Endothelial cell of umbilical vein (primary cell): ENCODE measurements around the gene FAM53B. TPM values are rescaled to one million over a fixed set of nuclear protein-coding genes. Genes with fewer than 3 reads are reported as not detected.

Experiments
- BruUV-seq: library from RNA; stranded (reverse); fragments of 400-500 nt; replicated peaks from 2 replicates; lab custom pipeline; 2021; lab: Mats Ljungman, UMichigan
- CTCF ChIA-PET: fragments of 300-600, 350-600 bp; sonication (Branson Sonifier 250); formaldehyde crosslinking; loops from one replicate; lab custom pipeline; 2021; ENCODE audit warnings: antibody characterized with exemption, inconsistent platforms; lab: Charles Lee
- POLR2A ChIA-PET: fragments of 300-600, 350-600 bp; sonication (Branson Sonifier 250); formaldehyde crosslinking; loops from one replicate; lab custom pipeline; 2021; ENCODE audit warnings: antibody characterized with exemption, inconsistent platforms; lab: Charles Lee
- DNase-seq: peaks from one replicate; pipeline ENCODE4 v3.0.0-alpha.2; 2011; ENCODE audit warnings: low read depth, low spot score
- FAIRE-seq: peaks from 2 replicates; lab custom pipeline; 2011; peaks lifted over from hg19 to GRCh38; lab: Jason Lieb, UNC
- H2AFZ ChIP-seq: 2 replicates; pipeline ENCODE4 v1.6.0; 2012; ENCODE audit warnings: low read depth, low read length, control low read depth, inconsistent platforms
- H3K27ac ChIP-seq: 2 replicates; pipeline ENCODE4 v1.5.1; 2011; ENCODE audit warnings: low read depth, mild to moderate bottlenecking, control low read depth, low read length, moderate library complexity; ENCODE audit not compliant: insufficient read depth
- H3K27me3 ChIP-seq, 2 experiments: 2 replicates each; pipeline versions ENCODE4 v1.6.0 to v1.6.1; 2011; ENCODE audit warnings: low read length in 2 of 2, mixed read lengths in 1 of 2; ENCODE audit not compliant: control insufficient read depth in 2 of 2, insufficient read depth in 2 of 2
- H3K36me3 ChIP-seq, 2 experiments: 2 replicates in 1 of 2; 3 replicates in 1 of 2; pipeline ENCODE4 v1.5.1; 2011; ENCODE audit warnings: low read length in 2 of 2, mild to moderate bottlenecking in 1 of 2, moderate library complexity in 1 of 2; ENCODE audit not compliant: control insufficient read depth in 2 of 2, insufficient read depth in 2 of 2; ENCODE audit errors: extremely low read depth in 1 of 2
- H3K4me1 ChIP-seq: 3 replicates; pipeline ENCODE4 v1.5.1; 2011; ENCODE audit warnings: mild to moderate bottlenecking, low read length; ENCODE audit not compliant: control insufficient read depth, insufficient read depth; ENCODE audit errors: extremely low read depth
- H3K4me2 ChIP-seq: 2 replicates; pipeline ENCODE4 v1.6.1; 2011; ENCODE audit warnings: low read length, control low read depth, mixed read lengths; ENCODE audit not compliant: insufficient read depth
- H3K4me3 ChIP-seq, 3 experiments: fragments of 200-600 bp in 1 of 3; sonication (generic), shearing (Covaris generic) in 1 of 3; replicated peaks in 1 of 3; 2 replicates each; pipeline ENCODE4 v1.5.1; 2011 to 2016; ENCODE audit warnings: control low read depth in 3 of 3, low read length in 3 of 3, mild to moderate bottlenecking in 2 of 3, inconsistent platforms in 1 of 3, low read depth in 1 of 3, moderate library complexity in 1 of 3; ENCODE audit not compliant: insufficient read depth in 1 of 3
- H3K79me2 ChIP-seq: 2 replicates; pipeline ENCODE4 v1.6.0; 2012; ENCODE audit warnings: low read length, inconsistent platforms; ENCODE audit not compliant: control insufficient read depth, insufficient read depth
- H3K9ac ChIP-seq: replicated peaks from 2 replicates; pipeline ENCODE3; 2011; ENCODE audit warnings: low read length, control low read depth; ENCODE audit not compliant: insufficient read depth; ENCODE audit errors: extremely low read depth
- H3K9me1 ChIP-seq: replicated peaks from 3 replicates; pipeline ENCODE4 v1.6.0; 2011; ENCODE audit warnings: mild to moderate bottlenecking, low read length; ENCODE audit not compliant: control insufficient read depth, insufficient read depth; ENCODE audit errors: extremely low read depth
- H3K9me3 ChIP-seq: replicated peaks from 2 replicates; pipeline ENCODE4 v1.5.1; 2012; ENCODE audit warnings: low read length, inconsistent platforms; ENCODE audit not compliant: control insufficient read depth, insufficient read depth
- H4K20me1 ChIP-seq: replicated peaks from 2 replicates; pipeline ENCODE3; 2011; ENCODE audit warnings: mild to moderate bottlenecking, low read length; ENCODE audit not compliant: control insufficient read depth, insufficient read depth; ENCODE audit errors: extremely low read depth
- CTCF ChIP-seq, 2 donors: IDR thresholded peaks; 1 replicate in 1 of 2; 2 replicates in 1 of 2; pipeline ENCODE4 v1.5.1; 2011; ENCODE audit warnings: low read length in 2 of 2, mild to moderate bottlenecking in 2 of 2, moderate library complexity in 2 of 2, control low read depth in 1 of 2, inconsistent platforms in 1 of 2, low read depth in 1 of 2; ENCODE audit not compliant: insufficient read depth in 1 of 2; ENCODE audit errors: extremely low read depth in 1 of 2
- EZH2 ChIP-seq: IDR thresholded peaks from 2 replicates; pipeline ENCODE4 v1.6.1; 2012; ENCODE audit warnings: borderline replicate concordance, low read depth, mild to moderate bottlenecking, moderate library complexity, low read length, inconsistent platforms; ENCODE audit not compliant: severe bottlenecking
- FOS ChIP-seq: IDR thresholded peaks from 2 replicates; pipeline ENCODE4 v1.6.1; 2011; ENCODE audit warnings: mild to moderate bottlenecking, low read length, moderate library complexity, borderline replicate concordance; ENCODE audit not compliant: insufficient read depth
- GATA2 ChIP-seq: IDR thresholded peaks from 2 replicates; pipeline ENCODE4 v1.7.0; 2011; ENCODE audit warnings: low read depth, mild to moderate bottlenecking, moderate library complexity, mixed read lengths, low read length; ENCODE audit not compliant: insufficient read length, insufficient read depth
- JUN ChIP-seq: IDR thresholded peaks from 2 replicates; pipeline ENCODE4 v1.6.1; 2011; ENCODE audit warnings: borderline replicate concordance, low read depth; ENCODE audit not compliant: insufficient read length, insufficient read depth
- MAX ChIP-seq: IDR thresholded peaks from 2 replicates; pipeline ENCODE4 v1.6.1; 2011; ENCODE audit not compliant: insufficient read depth, insufficient read length
- MYC ChIP-seq: IDR thresholded peaks from one replicate; pipeline ENCODE4 v1.6.1; 2011; ENCODE audit warnings: mild to moderate bottlenecking, low read depth, low read length
- POLR2A ChIP-seq: IDR thresholded peaks from 2 replicates; pipeline ENCODE4 v1.6.1; 2012; ENCODE audit warnings: low read depth, mild to moderate bottlenecking, control low read depth, low read length
- POLR2AphosphoS5 ChIP-seq: IDR thresholded peaks from 2 replicates; pipeline ENCODE4 v1.6.1; 2012; ENCODE audit warnings: low read depth, mild to moderate bottlenecking, control low read depth, low read length, moderate library complexity; ENCODE audit not compliant: insufficient read depth
- dilution Hi-C: fragments of 300-500 bp; cut with MboI; formaldehyde crosslinking; loops from one replicate; pipeline ENCODE4 v1.15.0; 2019; ENCODE audit warnings: low sequenced_read_pairs; ENCODE audit not compliant: extremely low pct_ligation_motif_present
- intact Hi-C: fragments of 100-400 bp; cut with micrococcal nuclease; formaldehyde crosslinking; loops from one replicate; pipeline ENCODE4 v1.10.0; 2022
- polyA plus RNA-seq, 4 experiments: library from polyadenylated mRNA; depleted of rRNA in 3 of 4; stranded (reverse) in 3 of 4; unstranded in 1 of 4; fragments of >200 nt; gene quantifications; 2 replicates each; pipeline versions ENCODE4 v1.2.1 to v1.2.3, GENCODE V29; 2011 to 2012; ENCODE audit warnings: missing spikeins in 1 of 4
- total RNA-seq: library from RNA; stranded (reverse); gene quantifications from 2 replicates; pipeline ENCODE4 v1.2.3, GENCODE V29; 2021

FAM53B gene
- total and polyA plus RNA-seq, 2 donors (not counting 3 experiments of a cell fraction or from before 2014, with no cell fraction given): 8.5 to 21.1 TPM

- ChIA-PET CTCF (interaction anchor here (0.9 to 1.4 kb wide), 3 partner anchors 10 to 50 kb away, joined by 3 to 6 read pairs (median 4); no protein-coding TSS in a partner anchor), POLR2A (no interaction called here)
- intact Hi-C loops (no loop called here), dilution Hi-C loops (no loop called here)
- H3K9me1 ChIP-seq: no peaks in the 10 kb centered on the region
- no peak overlapping the region for H3K9ac ChIP-seq
- H2AFZ ChIP-seq: no peak overlapping the region
- H3K79me2 ChIP-seq: no peaks in the 10 kb centered on the region
- no peak overlapping the region for H3K4me2 ChIP-seq
- FAIRE-seq: no peak
- H4K20me1 ChIP-seq: no peaks in the 10 kb centered on the region
- BruUV-seq: no TSS peak
- peaks cover 0 to 10% of the 10 kb centered on the region in 2 experiments for H3K36me3 ChIP-seq
- DNase-seq: no peak
- no peaks in the 10 kb centered on the region for H3K27me3 ChIP-seq
- no peak for TF ChIP-seq MAX
- TF ChIP-seq POLR2A: no peak
- no peak for TF ChIP-seq GATA2
- no peak for TF ChIP-seq CTCF (IDR thresholded peaks at IDR 0.05; ENCODE audit: extremely low read depth in 1 of 2, insufficient read depth in 1 of 2, low read depth in 1 of 2, low read length in 2 of 2)
- TF ChIP-seq FOS: no peak
- no peak for TF ChIP-seq MYC
- TF ChIP-seq EZH2: no peak
- TF ChIP-seq POLR2AphosphoS5: no peak
- no peak for TF ChIP-seq JUN
- H3K9me3 ChIP-seq: no peaks in the 10 kb centered on the region
- H3K4me3 ChIP-seq: no peak overlapping the region
- H3K4me1 ChIP-seq: peaks cover 5% of the 10 kb centered on the region
- H3K27ac ChIP-seq: no peak overlapping the region
Observed at GRCh38 chr10:124691421-124692099, 52.6 kb downstream of the FAM53B start.
